Osteoblast (primary cell): ENCODE results near the gene BBX. TPM values are rescaled to one million over a fixed set of nuclear protein-coding genes. Genes with fewer than 3 reads are reported as not detected.

Experiments used
- DNase-seq: peaks from one replicate; pipeline ENCODE4 v3.0.0; 2011; ENCODE audit warnings: low spot score, mixed read lengths; ENCODE audit not compliant: insufficient read length; ENCODE audit errors: missing footprints
- H2AFZ ChIP-seq: 2 replicates; pipeline ENCODE4 v1.6.0; 2011; ENCODE audit warnings: mild to moderate bottlenecking, low read length
- H3K27ac ChIP-seq: 2 replicates; pipeline ENCODE4 v1.5.1; 2011; ENCODE audit warnings: mild to moderate bottlenecking, low read depth, low read length, moderate library complexity
- H3K27me3 ChIP-seq: 2 replicates; pipeline ENCODE4 v1.6.0; 2012; ENCODE audit warnings: mild to moderate bottlenecking, control low read depth, inconsistent platforms, low read length, moderate library complexity; ENCODE audit not compliant: insufficient read depth
- H3K36me3 ChIP-seq: 2 replicates; pipeline ENCODE4 v1.5.1; 2011; ENCODE audit warnings: mild to moderate bottlenecking, low read length, control low read depth, moderate library complexity; ENCODE audit not compliant: insufficient read depth
- H3K4me1 ChIP-seq: 2 replicates; pipeline ENCODE4 v1.5.1; 2011; ENCODE audit warnings: mild to moderate bottlenecking, low read length, control low read depth, moderate library complexity; ENCODE audit not compliant: insufficient read depth
- H3K4me2 ChIP-seq: 2 replicates; pipeline ENCODE4 v1.6.0; 2011; ENCODE audit warnings: mild to moderate bottlenecking, low read length; ENCODE audit not compliant: insufficient read depth
- H3K4me3 ChIP-seq: fragments of 200-600 bp; sonication (generic); 3 replicates; pipeline ENCODE4 v1.5.1; 2012; ENCODE audit warnings: mild to moderate bottlenecking, low read length, inconsistent platforms; ENCODE audit not compliant: insufficient read depth
- H3K79me2 ChIP-seq: 2 replicates; pipeline ENCODE4 v1.6.0; 2012; ENCODE audit warnings: mild to moderate bottlenecking, low read length, control low read depth, inconsistent platforms; ENCODE audit not compliant: insufficient read depth
- H3K9me3 ChIP-seq: 2 replicates; pipeline ENCODE4 v1.5.1; 2011; ENCODE audit warnings: low read depth, low read length, control low read depth
- H4K20me1 ChIP-seq: 2 replicates; pipeline ENCODE4 v1.6.0; 2012; ENCODE audit warnings: mild to moderate bottlenecking, low read length, control low read depth; ENCODE audit not compliant: insufficient read depth
- total RNA-seq: library from RNA; depleted of rRNA; stranded (reverse); fragments of >200 nt; gene quantifications from 2 replicates; pipeline ENCODE4 v1.2.3, GENCODE V29; 2012
- TF ChIP-seq, protein P1 (sequence below): IDR thresholded peaks from 2 replicates; pipeline ENCODE4 v1.5.1; 2011; ENCODE audit warnings: mild to moderate bottlenecking, low read depth, low read length, moderate library complexity; ENCODE audit errors: extremely low read depth

BBX gene
- total RNA-seq, 1 donor = 66.6 TPM

DNA sequence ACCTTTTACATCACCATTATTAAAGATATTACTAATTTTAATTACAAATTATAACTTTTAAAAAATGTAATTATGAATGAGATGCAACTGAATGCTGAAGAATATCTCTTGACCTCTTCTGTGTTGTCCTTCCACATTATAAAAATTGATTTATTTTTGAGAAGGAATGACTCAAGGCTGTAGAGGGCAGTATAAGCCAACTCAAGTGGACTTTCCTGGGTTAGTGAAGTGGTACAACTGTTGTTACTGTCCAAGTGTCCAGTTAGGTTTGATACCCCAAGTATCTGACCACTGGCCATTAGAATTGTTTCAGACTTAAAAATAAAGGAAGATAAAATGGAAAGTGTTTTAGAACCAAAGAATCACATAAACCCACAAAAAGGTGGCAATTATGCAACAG lies 51.9 kb downstream of the BBX start:
- H3K27me3 ChIP-seq = no peaks in the 10 kb centered on the region
- peak; percentile 74 for DNase-seq
- H3K4me3 ChIP-seq = no peak overlapping the region
- H3K4me1 ChIP-seq = peaks cover 7% of the 10 kb centered on the region
- no peaks in the 10 kb centered on the region for H4K20me1 ChIP-seq
- peaks cover 3% of the 10 kb centered on the region for H3K79me2 ChIP-seq
- H3K27ac ChIP-seq = no peak overlapping the region
- TF ChIP-seq, protein P1, sequence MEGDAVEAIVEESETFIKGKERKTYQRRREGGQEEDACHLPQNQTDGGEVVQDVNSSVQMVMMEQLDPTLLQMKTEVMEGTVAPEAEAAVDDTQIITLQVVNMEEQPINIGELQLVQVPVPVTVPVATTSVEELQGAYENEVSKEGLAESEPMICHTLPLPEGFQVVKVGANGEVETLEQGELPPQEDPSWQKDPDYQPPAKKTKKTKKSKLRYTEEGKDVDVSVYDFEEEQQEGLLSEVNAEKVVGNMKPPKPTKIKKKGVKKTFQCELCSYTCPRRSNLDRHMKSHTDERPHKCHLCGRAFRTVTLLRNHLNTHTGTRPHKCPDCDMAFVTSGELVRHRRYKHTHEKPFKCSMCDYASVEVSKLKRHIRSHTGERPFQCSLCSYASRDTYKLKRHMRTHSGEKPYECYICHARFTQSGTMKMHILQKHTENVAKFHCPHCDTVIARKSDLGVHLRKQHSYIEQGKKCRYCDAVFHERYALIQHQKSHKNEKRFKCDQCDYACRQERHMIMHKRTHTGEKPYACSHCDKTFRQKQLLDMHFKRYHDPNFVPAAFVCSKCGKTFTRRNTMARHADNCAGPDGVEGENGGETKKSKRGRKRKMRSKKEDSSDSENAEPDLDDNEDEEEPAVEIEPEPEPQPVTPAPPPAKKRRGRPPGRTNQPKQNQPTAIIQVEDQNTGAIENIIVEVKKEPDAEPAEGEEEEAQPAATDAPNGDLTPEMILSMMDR = peak; percentile 72
- peaks cover 2% of the 10 kb centered on the region for H3K36me3 ChIP-seq
- H2AFZ ChIP-seq = no peak overlapping the region
- H3K9me3 ChIP-seq = no peaks in the 10 kb centered on the region
- H3K4me2 ChIP-seq = no peak overlapping the region

DNA sequence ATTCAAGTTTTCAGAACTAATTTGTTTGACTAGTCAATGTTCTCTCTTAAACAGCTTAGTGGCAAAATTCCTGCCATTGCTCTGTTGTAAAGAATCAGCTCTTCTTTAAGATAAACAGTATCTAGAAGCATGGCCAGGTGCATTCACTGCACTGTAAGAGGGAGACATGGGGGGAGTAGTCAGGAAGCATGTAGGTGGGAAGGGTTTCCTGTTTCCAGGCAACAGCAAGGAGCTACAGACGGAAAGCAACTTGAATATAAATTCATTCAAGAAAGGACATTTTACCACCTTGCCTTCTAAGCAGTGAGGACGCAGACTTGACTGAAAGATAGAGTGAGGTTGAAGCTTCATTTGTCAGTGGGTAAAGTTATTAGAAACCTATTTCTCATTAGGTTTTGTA lies 55.3 kb downstream of the BBX start:
- DNase-seq = no peak
- H3K79me2 ChIP-seq = no peaks in the 10 kb centered on the region
- H3K27me3 ChIP-seq = no peaks in the 10 kb centered on the region
- no peaks in the 10 kb centered on the region for H3K9me3 ChIP-seq
- H3K4me1 ChIP-seq = peaks cover 7% of the 10 kb centered on the region
- H4K20me1 ChIP-seq = no peaks in the 10 kb centered on the region
- no peak overlapping the region for H3K4me2 ChIP-seq
- H3K27ac ChIP-seq = no peak overlapping the region
- H3K36me3 ChIP-seq = peaks cover 2% of the 10 kb centered on the region
- no peak overlapping the region for H2AFZ ChIP-seq
- no peak overlapping the region for H3K4me3 ChIP-seq
- TF ChIP-seq, protein P1 = no peak

DNA sequence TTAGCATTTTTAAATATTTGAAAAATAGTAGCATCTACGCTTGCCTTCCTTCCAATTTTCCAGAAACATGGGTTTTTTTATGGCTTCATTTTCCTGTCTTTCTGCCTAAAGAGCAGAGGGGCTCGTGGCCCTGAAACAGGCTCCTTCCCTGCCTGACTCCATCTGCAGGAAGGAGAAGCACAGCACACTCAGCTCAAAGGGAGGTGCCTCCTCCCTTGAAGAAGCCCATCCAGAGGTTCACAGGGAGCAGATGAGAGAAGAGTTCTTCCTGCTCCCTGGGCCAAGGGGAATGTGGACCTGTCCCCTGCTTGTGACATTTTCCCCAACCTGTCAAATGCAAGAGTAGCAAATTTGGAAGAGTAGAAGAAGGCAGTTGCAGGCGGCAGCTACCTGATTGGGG lies 55.8 kb downstream of the BBX start:
- H3K4me2 ChIP-seq = no peak overlapping the region
- H3K9me3 ChIP-seq = no peaks in the 10 kb centered on the region
- H3K79me2 ChIP-seq = no peaks in the 10 kb centered on the region
- no peak overlapping the region for H3K27ac ChIP-seq
- peaks cover 2% of the 10 kb centered on the region for H3K36me3 ChIP-seq
- H2AFZ ChIP-seq = no peak overlapping the region
- H3K27me3 ChIP-seq = no peaks in the 10 kb centered on the region
- H3K4me1 ChIP-seq = peaks cover 7% of the 10 kb centered on the region
- DNase-seq = no peak
- TF ChIP-seq, protein P1 = peak; percentile 15
- no peak overlapping the region for H3K4me3 ChIP-seq
- no peaks in the 10 kb centered on the region for H4K20me1 ChIP-seq

DNA sequence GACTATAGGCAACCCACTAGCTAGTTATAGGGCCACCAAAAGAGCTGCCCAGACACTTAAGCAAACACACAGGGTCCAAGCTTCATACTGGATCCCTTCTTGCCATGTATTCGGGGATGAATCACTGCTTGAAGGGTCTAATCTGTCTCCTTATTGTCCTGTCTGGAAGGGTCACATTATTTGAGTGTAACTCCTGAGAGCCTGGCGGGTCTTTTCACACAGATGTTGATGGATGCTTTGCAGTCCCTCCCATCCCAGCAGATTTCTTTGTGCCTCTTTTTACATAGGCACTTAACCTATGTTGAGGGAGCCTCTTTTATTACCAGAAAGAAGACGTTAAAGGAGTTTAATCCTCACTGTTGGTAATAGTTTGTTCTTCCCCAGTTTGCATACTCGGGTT lies 56.6 kb downstream of the BBX start:
- TF ChIP-seq, protein P1 = no peak
- H3K36me3 ChIP-seq = peaks cover 2% of the 10 kb centered on the region
- H3K4me2 ChIP-seq = no peak overlapping the region
- H2AFZ ChIP-seq = no peak overlapping the region
- no peaks in the 10 kb centered on the region for H3K79me2 ChIP-seq
- no peak overlapping the region for H3K27ac ChIP-seq
- H3K4me3 ChIP-seq = no peak overlapping the region
- no peaks in the 10 kb centered on the region for H3K27me3 ChIP-seq
- DNase-seq = no peak
- H4K20me1 ChIP-seq = no peaks in the 10 kb centered on the region
- no peaks in the 10 kb centered on the region for H3K9me3 ChIP-seq
- peaks cover 7% of the 10 kb centered on the region for H3K4me1 ChIP-seq
